Measurements from ENCODE around the gene MPZL1. TPM values are rescaled to one million over a fixed set of nuclear protein-coding genes. Genes with fewer than 3 reads are reported as not detected.

MPZL1 gene
- total RNA-seq, 1 experiment from 2014 or later, result 71.7 TPM

DNA sequence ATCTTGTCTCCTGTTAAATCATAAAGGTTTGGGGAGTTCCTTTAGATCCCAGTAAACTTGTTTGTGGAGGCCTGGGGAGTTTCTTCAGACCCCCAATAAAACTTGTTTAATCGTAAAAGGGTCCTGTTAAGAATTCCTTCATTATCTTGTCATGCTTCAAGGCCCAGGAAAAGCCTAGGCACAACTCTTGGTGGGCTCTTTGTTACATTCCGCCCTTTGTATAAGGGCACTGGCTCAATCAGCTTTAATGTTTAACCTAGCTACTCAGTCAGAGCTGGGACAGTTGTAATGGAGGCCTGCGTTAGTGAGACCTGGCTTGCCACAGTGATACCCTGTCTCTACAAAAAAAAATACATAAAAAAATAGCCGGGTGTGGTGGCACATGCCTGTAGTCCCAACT is 77.2 kb downstream of the MPZL1 start (continued):
- TF ChIP-seq, protein P1, sequence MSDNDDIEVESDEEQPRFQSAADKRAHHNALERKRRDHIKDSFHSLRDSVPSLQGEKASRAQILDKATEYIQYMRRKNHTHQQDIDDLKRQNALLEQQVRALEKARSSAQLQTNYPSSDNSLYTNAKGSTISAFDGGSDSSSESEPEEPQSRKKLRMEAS (CRISPR knock-in tag; IDR thresholded peaks at IDR 0.05), result no peak
- TF ChIP-seq CTCF (IDR thresholded peaks at IDR 0.05), result no peak
- TF ChIP-seq, protein P2, sequence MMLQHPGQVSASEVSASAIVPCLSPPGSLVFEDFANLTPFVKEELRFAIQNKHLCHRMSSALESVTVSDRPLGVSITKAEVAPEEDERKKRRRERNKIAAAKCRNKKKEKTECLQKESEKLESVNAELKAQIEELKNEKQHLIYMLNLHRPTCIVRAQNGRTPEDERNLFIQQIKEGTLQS (CRISPR knock-in tag; conservative IDR thresholded peaks at IDR 0.05), result no peak
- TF ChIP-seq ESRRA (CRISPR knock-in tag; IDR thresholded peaks at IDR 0.05; ENCODE audit: borderline replicate concordance), result no peak
- no peak for TF ChIP-seq OVOL2 (CRISPR knock-in tag; IDR thresholded peaks at IDR 0.05; ENCODE audit: borderline replicate concordance)

DNA sequence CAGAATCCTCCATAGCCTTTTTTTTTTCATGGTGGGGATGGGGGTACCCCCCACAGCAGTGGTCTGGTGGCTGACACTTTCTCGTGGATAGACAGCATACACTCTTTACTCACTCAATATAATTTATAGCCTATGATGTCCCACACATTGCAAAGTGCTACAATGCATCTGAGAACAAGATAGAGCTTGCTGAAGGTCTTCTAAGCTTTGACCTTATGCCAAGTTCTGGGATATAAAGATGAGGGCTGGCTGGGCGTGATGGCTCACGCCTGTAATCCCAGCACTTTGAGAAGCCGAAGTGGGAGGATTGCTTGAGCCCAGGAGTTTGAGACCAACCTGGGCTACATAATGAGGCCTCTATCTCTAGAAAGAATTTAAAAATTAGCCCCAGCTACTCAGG is 78.0 kb downstream of the MPZL1 start:
- Mint-ChIP-seq H3K36me3 (peaks cover 10% of the 10 kb centered on the region), H3K9me3 (peaks cover 16% of the 10 kb centered on the region), H3K27me3 (ENCODE audit: low read depth) (no peaks in the 10 kb centered on the region; the same call in 1 of the 2 replicates), H3K4me1 (peaks cover 33% of the 10 kb centered on the region), H3K27ac (no peak overlapping the region), H3K4me3 (no peak overlapping the region)
- CTCF ChIA-PET, result interaction anchor here (0.7 to 0.9 kb wide), 2 partner anchors 100 to 286 kb away, joined by 3 to 4 read pairs; no protein-coding TSS in a partner anchor
- POLR2A ChIA-PET, result no interaction called here
- ATAC-seq (no peak), DNase-seq (ENCODE audit: low spot score) (no peak)
- TF ChIP-seq GABPB1 (CRISPR knock-in tag; IDR thresholded peaks at IDR 0.05) (no peak), SMAD4 (CRISPR knock-in tag; IDR thresholded peaks at IDR 0.05) (no peak), AR (CRISPR knock-in tag; IDR thresholded peaks at IDR 0.05) (no peak), CREB1 (CRISPR knock-in tag; IDR thresholded peaks at IDR 0.05) (no peak), NFATC4 (CRISPR knock-in tag; IDR thresholded peaks at IDR 0.05) (no peak), ZSCAN18 (CRISPR knock-in tag; IDR thresholded peaks at IDR 0.05) (no peak), JUN (CRISPR knock-in tag; IDR thresholded peaks at IDR 0.05) (no peak), ATF2 (CRISPR knock-in tag; IDR thresholded peaks at IDR 0.05; ENCODE audit: borderline replicate concordance, low read depth) (no peak), KAT7 (CRISPR knock-in tag; IDR thresholded peaks at IDR 0.05; ENCODE audit: borderline replicate concordance) (no peak)
- TF ChIP-seq, protein P3, sequence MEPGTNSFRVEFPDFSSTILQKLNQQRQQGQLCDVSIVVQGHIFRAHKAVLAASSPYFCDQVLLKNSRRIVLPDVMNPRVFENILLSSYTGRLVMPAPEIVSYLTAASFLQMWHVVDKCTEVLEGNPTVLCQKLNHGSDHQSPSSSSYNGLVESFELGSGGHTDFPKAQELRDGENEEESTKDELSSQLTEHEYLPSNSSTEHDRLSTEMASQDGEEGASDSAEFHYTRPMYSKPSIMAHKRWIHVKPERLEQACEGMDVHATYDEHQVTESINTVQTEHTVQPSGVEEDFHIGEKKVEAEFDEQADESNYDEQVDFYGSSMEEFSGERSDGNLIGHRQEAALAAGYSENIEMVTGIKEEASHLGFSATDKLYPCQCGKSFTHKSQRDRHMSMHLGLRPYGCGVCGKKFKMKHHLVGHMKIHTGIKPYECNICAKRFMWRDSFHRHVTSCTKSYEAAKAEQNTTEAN (CRISPR knock-in tag; IDR thresholded peaks at IDR 0.05), result no peak
- TF ChIP-seq, protein P4, sequence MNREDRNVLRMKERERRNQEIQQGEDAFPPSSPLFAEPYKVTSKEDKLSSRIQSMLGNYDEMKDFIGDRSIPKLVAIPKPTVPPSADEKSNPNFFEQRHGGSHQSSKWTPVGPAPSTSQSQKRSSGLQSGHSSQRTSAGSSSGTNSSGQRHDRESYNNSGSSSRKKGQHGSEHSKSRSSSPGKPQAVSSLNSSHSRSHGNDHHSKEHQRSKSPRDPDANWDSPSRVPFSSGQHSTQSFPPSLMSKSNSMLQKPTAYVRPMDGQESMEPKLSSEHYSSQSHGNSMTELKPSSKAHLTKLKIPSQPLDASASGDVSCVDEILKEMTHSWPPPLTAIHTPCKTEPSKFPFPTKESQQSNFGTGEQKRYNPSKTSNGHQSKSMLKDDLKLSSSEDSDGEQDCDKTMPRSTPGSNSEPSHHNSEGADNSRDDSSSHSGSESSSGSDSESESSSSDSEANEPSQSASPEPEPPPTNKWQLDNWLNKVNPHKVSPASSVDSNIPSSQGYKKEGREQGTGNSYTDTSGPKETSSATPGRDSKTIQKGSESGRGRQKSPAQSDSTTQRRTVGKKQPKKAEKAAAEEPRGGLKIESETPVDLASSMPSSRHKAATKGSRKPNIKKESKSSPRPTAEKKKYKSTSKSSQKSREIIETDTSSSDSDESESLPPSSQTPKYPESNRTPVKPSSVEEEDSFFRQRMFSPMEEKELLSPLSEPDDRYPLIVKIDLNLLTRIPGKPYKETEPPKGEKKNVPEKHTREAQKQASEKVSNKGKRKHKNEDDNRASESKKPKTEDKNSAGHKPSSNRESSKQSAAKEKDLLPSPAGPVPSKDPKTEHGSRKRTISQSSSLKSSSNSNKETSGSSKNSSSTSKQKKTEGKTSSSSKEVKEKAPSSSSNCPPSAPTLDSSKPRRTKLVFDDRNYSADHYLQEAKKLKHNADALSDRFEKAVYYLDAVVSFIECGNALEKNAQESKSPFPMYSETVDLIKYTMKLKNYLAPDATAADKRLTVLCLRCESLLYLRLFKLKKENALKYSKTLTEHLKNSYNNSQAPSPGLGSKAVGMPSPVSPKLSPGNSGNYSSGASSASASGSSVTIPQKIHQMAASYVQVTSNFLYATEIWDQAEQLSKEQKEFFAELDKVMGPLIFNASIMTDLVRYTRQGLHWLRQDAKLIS (CRISPR knock-in tag; IDR thresholded peaks at IDR 0.05; ENCODE audit: borderline replicate concordance), result no peak

Measured in WTC11 (cell line).